Activated CD4-positive, CD25-positive, alpha-beta regulatory T cell treated with anti-CD3 and anti-CD28 coated beads, Interleukin-2, amount 50 U/mL, for 16 hours (primary cell): ENCODE data around the gene OPCML.

Experiments used
- DNase-seq: peaks from one replicate; pipeline ENCODE4 v3.0.0-alpha.2; 2020; ENCODE audit warnings: low read depth, low spot score

The OPCML gene

DNA sequence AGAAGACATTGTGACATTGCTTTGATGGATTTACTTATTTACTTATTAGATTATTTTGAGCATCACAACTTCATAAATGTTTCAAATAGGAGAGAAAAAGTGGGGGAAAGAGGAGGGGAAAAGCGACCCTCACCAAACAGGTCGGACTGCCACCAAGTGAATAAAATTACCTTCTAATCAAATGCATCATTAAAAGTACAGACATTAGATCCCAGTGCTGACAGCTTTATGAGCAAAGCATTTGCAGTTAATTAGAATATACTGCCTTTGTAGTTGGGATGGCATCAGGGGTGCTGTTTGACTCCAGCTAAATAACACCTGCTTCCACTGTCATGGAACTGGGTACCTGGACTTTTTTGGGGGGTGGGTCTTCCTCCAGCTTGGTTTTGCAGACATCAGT lies 299.6 kb downstream of the OPCML start:
- DNase-seq, result no peak

DNA sequence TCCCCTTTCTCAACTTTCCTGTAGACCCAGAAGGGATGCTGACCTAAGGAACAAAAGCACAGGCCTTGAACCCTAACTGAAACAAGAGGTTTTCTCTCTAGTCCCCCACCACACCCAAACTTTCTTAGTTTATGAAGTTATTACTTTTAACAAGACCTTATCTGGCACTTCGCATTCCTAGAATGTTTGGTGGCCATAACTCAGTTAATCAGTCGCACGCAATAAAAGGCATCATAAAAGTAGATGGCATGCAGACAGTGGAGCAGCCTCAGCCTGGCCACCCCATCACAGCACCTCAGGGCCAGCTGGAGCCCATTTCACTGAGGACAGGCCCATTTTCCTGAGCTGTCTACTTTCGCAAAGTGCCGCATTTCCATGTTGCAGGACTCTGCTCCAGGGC lies 301.9 kb downstream of the OPCML start:
- no peak for DNase-seq

DNA sequence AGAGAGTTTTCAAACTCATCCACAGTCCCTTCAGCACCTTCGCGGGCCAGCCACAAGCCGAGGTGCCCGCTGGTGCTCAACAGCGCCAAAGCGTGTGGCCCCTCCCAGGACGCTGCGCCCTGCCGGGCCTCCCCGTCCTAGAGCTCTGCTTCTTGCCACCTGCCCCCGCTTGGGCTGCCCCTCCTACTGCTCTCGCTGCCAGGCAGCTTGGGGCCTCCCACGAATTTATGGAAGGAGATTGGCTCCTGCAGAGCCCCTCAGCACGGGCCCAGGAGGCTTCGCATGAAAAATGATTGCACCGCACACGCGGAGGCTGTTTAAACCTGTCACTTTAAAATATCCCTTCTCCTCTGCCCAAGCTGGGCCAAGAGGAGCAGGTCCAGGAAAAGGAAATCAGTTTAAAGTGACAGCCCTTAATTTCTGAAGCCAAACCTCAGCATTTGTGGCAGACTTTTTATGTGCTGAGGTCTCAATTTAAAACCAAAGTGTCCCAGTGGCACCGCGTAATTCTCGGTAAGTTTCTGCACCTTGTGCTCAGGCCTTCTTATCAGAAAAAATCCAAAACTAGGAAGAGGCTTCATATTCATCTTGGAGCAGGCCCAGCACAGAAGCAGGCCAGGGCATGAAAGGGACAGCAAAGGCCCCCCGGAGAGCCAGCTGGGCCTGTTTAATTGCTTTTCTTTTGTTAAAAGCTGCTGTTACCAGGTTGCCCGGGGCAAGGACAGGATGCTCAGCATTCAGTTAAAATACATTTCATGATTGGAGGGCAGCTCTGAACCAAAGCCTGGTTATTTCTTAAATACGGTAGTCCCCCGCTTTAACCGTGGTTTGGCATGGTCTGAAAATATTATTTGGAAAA lies 303.6 kb downstream of the OPCML start:
- DNase-seq, result no peak

DNA sequence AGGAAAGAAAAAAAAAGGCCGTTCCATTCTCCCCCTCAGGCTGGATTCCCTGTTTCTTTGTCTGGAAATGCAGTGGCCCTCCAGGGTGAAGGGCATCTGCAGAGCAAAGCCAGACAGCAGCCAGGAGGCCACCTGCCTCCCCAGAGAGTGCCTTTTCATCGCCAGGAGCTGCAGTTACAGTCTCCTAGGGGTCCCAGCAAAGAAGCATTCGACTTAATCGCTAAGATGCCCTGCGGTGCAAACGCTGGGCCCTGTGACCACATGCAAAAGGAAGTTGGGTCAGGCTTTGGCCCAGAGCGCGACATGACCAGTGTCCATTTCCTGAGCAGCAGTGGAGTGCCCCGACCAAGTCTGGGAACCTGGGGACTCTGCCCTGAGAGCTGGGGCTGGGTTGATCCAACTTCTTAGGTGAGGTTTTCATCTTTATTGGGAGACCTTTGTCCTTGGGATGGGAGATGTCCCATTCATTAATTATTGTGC lies 304.6 kb downstream of the OPCML start:
- no peak for DNase-seq

DNA sequence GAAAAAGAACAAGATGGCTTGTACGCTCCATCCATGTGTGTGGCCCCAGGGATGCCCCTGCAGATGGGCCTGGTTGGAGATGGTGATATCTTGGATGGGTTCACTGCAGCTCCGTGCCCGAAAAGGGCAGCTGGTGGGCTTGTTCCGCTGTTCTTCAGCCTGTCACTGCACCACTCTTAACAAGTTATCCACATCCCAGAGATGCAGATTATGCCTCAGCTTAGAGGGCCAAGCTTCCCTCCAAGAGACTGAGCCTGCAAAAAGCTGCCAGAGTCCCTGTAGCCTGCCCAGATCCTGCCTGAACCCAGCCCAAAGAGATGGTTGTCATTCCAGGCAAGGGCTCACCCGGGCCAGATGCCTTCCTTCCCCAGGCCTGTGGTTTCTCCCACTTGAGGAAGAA lies 308.0 kb downstream of the OPCML start:
- no peak for DNase-seq

DNA sequence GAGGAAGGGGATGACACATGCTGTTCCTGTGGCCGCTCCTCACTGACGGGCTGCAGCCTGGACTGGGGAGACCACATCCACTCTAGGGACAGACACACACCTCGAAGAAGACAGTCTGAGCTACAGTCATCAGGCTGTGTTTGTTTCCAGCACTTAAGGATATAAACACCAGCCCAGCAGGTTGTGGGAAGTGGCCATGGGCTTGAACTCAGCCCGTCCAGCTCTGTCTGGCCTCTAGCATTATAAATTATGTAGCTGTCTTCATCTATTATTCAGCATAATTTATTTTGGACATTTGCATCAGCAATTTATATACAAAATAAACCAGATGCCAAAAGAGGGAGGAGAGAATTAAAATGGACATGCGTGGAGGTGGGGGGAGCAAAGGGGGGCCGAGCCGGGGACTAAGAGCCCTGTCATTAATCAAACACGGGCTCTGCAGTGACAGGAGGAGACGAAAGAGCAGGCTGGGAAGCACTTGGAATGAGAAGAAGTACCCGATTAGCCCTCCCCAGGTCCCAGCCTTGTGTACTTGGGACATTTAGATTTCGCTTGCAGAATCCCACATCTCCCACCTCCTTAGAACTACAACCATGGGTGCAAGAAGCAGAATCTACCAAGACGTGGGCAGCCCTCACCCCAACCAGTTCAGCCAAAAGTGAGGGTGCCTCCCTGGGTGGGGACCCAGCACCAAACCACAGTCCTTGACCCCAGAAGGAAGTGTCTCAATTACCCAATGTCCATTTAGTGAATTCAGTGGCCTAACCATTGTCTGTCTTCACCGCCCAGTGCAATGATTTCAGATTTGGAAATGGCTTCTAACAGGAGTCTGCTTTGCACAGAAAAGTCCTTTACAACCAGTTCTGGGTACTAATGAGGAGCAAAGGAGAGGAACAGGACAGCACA lies 309.6 kb downstream of the OPCML start:
- no peak for DNase-seq

DNA sequence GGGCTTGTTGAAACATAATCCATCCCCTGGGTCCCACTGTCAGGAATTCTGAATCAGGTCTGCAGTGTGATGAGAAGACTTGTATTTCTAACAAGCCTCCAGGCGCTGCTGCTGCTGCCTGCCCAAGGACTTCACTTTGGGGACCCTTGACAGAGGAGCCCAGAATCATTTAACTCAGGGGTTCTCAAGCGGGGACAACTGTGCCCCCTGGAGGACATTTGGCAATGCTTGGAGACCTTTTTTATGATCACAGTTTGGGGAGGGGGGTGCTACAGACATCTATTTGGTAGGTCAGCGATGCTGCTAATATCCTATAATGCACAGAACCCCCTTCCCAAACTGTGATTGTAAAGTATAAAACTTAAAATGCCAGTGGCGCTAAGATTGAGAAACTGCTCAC lies 312.8 kb downstream of the OPCML start:
- no peak for DNase-seq

DNA sequence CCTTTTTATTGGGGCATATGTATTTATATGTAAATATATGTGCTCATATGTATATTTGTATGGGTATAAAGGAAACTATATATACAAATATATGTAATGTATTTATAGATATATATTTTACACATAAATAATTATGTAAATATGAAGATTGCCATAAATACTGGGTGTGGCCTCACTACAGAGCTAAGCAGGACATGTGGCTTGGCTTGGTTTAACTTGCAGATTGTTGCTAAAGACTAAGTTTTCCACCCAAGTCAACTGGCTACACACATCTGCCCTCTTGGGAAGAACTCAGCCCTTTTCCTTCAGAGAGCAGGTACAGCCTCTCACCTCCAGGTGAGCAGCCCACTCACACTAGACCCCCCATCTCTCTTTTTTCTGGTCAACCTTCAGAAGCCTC lies 315.5 kb downstream of the OPCML start:
- no peak for DNase-seq

DNA sequence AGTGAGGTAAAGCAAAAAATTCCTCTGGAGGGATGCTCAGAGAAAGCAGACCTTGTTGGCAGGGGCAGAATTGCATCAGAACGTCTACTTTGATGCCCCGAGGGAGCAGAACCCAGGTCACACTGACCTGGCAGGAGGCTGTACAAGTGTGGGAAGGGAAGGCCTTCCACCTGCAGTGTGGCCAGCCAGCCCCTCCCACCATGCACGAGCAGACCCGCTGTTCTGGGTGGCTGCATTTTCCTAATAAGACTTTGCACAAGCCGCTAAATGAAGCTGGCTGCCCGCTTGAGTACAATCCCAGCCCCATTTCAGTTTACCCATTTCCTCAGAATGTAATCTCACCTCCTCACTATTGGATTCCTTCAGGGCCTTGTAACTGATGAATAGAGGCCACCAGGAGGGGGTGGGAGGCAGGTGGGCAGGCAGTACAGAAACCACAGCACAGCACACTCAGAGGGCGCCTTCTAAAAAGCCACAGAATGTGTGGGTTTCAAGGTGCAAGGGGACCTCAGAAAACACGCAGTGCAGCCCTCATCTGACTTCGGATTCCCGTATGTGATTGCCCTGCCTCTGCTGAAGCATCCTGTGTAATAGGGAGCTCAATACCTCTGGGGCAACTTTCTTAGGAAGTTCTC lies 316.6 kb downstream of the OPCML start:
- no peak for DNase-seq

DNA sequence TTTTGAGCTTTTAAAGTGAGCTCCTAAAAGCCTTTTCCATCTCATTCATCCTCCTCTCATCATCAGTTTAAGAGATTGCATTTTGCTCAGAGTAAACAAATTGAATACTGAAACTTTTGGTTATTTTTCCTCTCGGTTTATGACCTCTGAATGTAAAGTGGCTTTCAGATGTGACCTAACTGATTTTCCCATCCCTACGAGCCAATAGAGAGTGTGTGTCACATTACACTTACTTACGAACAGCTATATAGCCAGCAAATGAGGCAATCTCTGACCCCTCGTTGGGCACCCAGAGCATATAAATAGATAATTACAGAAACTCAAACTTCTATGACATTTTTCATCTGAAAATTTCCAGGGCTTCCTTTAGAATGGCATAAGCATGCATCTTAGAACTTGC lies 317.7 kb downstream of the OPCML start:
- DNase-seq, result no peak

DNA sequence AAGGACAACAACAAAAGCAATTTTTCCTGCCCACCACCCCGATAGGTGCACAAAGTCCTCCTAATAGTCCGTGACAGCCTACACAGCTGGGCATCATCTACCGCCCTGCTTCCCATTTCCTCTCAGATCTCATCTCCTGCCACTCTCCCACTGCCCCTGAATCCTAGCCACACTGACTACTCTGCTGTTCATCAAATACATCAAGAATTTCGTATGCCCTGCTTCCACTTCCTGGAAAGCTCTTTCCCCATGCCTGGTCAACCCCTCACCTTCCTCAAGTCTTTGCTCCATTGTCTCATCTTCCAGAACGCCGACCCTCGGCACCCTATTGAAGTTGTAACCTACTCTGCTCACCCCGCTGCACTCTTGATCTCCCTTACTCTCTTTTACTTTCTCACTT lies 320.1 kb downstream of the OPCML start:
- DNase-seq, result no peak

DNA sequence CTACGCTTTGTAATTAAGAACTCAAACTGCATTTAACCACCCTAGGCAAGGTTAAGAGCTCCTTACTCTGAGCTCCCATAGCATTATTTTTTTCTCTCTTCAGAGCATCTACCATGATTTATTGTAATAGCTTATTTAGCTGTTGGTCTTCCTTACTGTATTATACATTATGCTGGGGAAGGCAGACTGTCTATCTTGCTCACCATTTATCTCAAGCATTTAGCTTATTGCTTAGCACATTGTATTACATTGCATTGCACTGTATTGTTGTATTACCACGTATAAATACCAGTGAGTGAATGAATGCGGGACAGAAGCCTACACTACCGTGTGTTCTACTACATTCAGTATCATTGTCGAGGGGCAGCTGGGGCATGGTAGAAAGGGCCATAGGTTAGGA lies 324.3 kb downstream of the OPCML start:
- DNase-seq, result no peak

DNA sequence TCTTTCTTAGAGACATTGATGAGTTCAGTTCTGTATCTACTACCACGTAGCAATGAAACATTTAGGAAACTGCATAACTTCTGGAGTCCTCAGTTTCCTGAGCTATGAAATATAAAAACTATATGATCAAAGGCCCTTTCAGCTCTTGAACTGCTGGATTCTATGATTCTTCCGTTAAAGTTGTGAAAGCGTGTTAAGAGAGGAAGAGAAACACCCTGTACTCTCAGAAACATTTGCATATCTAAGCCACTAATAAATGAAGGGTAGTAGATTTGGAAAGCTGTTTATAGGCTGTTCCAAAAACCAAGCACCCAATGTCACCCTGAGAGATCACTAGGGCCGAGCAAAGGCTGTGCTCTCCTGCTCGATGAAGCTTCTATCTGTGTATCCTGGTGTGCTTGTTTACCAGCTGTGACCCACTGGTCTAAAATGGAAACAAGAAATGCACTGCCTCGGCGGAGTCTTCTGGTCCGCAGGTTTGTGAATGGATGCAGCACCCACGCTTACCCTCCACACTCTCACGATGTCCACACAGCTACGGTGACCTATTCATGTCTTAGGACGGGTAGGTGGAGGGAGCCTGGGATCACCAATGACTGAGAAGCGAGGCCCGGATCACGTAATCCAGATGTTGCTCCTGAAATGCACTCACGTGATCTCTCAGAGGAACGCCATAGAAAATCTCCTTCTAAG lies 325.8 kb downstream of the OPCML start:
- DNase-seq, result no peak

DNA sequence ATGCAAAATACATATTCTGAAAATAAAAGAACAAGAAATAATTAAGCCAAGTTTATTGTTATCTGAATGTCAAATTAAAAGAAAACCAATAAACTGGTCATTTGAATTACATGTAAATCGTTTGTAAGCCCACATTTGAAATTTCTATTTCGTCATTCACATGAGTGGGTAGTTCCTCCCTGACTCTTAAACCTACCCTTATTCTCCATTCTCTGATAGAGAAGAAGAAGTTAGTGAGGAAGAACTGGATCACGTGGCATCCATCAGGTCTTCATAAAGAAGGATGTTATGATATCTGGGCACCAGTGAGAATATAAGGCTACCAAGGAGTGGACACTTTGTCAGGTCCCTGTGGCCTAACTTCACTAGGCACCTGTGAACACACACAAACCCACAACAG lies 328.1 kb downstream of the OPCML start:
- no peak for DNase-seq

DNA sequence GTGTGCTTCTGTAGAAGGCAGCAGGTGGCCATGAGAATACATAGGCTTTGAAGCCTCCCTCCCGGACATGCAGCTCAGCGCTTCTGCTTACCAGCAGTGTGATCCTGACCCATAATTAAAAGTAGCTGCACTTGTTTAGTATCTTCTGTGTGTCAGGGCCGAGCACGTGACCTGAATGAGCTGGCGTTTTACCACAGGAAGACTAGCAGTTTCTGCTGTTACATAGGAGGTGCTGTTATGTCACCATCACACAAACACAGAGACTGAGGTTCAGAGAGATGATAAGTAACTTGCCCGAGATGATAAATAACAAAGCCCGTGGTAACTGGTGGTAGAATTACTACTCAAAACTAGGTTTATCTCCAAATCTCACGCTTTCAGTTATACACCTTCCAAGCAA lies 329.5 kb downstream of the OPCML start:
- DNase-seq, result no peak

DNA sequence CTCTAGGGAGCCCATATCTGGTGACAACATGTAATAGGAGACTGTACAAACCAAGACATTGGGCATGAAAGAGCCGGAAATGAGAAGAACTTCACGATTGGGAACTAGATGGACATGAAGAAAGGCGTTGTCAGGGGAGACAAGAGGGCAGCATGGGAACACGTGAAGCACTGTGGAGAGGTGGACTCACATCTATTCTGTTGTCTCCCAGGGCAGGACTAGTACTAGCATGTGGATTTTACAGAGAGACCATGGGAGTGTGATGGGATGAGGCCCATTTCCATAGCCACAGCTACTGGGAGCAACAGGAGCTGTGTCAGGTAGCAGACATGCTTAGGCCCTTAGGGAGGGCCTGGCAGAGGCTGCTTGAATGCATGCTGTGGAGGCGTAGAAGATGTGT lies 333.9 kb downstream of the OPCML start:
- no peak for DNase-seq

DNA sequence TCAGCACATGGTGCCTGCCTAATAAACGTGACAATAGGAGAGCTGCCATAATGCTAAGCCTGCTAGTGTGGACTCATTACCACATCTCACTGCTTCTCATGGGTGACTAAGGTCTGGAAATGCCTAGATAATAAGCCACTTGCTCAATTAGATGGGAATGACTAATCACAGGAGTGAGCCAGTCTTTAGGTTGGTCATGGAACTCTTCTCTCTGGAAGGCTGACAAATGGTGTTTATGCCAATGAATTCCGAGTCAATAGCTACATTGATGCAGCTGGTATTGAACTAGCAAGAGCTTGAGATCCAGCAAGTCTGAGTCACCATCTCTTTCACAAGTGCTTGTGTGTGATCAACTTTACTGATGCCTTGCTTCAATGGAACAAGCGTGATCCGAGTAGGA lies 334.9 kb downstream of the OPCML start:
- no peak for DNase-seq

DNA sequence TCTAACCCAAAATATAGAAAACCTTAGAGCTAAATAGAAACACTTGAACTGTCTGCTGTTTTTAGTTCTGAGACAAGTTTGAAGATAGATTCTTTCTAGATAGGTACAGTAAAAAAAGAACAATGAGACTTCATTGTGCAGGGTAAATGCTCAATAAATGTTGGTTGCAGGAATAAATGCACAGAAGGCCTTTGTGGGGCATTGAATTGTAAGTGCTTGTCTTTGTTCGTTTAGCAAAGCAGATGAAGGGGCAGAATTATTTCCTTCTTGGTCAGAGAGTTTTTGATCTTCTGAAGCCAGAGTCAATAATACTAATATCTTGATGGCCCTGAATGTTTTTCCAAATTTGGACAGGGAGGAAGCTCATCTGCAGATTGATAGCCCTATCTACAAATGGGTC lies 340.4 kb downstream of the OPCML start:
- no peak for DNase-seq

DNA sequence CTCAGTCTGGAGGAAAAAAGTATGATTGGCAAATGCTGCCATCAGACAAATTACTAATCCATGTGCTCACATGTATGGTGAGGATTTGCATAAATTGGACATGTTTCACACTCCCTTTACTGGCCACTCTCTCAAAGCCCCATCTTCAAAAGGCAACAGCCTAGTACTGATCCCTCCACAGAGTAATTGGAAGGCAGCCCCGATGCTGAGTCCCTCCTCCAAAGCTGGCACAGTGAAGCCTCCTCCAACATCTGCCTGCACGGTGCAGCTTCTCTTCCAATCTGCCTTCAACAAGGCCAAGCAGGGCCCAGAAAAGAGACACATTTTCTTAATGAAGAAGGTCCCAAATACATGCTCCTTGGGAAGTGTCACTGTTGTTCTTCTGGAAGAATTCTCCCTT lies 350.6 kb downstream of the OPCML start:
- DNase-seq, result no peak

DNA sequence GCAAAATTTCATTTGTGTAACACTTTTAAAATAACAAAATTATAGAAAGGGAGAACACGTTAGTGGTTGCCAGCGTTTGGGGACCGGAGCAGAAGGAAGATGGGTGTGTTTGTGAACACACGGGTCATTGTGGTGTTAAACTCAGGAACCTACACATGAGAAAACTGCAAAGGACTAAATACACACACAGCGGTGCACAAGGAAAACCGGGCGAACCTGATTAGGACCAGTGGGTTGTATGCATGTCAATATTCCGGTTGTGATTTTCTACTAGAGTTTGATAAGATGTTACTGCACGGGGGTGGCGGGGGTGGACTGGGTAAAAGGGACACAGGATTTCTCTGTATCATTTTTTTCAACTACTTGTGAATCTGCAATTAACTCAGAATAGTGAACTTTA lies 351.2 kb downstream of the OPCML start:
- no peak for DNase-seq

DNA sequence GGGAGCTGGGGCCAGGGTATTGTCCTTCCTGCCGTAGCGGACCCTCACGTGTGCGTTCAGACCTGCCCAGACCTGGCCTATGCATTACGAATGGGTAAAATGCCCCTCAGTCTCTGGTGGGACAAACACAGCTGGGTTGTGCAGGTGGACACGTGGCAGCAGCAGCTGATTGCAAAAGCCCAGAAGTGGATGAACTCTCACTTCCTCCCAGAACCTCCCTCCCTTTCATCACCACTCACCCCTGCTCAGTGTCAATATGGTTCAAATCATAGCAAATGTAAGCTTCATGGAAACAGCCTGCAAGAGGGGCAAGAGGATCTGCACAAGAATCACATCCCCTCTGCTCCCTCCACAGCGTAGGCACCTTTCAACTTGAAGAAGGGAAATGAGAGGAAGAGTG lies 352.1 kb downstream of the OPCML start:
- no peak for DNase-seq

DNA sequence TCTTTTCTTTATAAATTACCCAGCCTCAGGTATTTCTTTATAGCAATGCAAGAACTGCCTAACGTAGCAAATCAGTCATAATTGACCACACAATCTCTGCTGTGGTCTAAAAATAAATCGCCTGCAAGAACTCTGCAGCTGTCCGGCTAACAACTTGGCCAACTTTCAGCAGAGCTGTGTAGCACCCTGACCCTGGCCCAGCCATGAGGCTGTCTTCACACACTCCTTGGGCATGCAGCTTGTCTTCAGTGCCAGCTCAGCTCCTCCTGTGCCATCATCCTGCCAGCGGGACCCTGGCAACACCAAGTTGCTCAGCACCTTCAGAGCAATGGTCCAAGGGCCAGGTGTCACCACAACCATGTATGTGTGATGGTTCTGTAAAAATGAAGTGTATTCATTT lies 355.6 kb downstream of the OPCML start:
- DNase-seq, result no peak
